Loucy (cell line): ENCODE data around the gene C1QL1.

Source experiments
- H2AFZ ChIP-seq: fragments of 200-600 bp; sonication (generic); 2 replicates; pipeline ENCODE4 v1.6.0; 2016; ENCODE audit warnings: antibody characterized with exemption, mild to moderate bottlenecking, low read length, moderate library complexity
- H3F3A ChIP-seq: fragments of 200-600 bp; 2 replicates; pipeline ENCODE4 v1.6.0; 2016; ENCODE audit warnings: antibody characterized with exemption, low read depth, mild to moderate bottlenecking
- H3K27me3 ChIP-seq: fragments of 200-600 bp; sonication (generic); 2 replicates; pipeline ENCODE4 v1.6.1; 2014; ENCODE audit warnings: low read length, mild to moderate bottlenecking; ENCODE audit not compliant: insufficient read depth, poor library complexity, severe bottlenecking
- H3K36me3 ChIP-seq: fragments of 200-600 bp; sonication (generic); 2 replicates; pipeline ENCODE4 v1.6.1; 2016; ENCODE audit warnings: low read length; ENCODE audit not compliant: insufficient read depth
- H3K4me1 ChIP-seq: fragments of 200-600 bp; sonication (generic); 2 replicates; pipeline ENCODE4 v1.5.1; 2014; ENCODE audit warnings: low read length, mild to moderate bottlenecking; ENCODE audit not compliant: insufficient read depth, poor library complexity, severe bottlenecking
- H3K4me2 ChIP-seq: fragments of 200-600 bp; sonication (generic); 2 replicates; pipeline ENCODE4 v1.6.0; 2014; ENCODE audit warnings: antibody characterized with exemption, low read length, low read depth, mild to moderate bottlenecking; ENCODE audit not compliant: poor library complexity, severe bottlenecking
- H3K4me3 ChIP-seq: fragments of 200-600 bp; sonication (generic); 2 replicates; pipeline ENCODE4 v1.5.1; 2014; ENCODE audit warnings: low read length, mild to moderate bottlenecking, mixed read lengths; ENCODE audit not compliant: poor library complexity, severe bottlenecking
- H3K79me2 ChIP-seq: fragments of 200-600 bp; sonication (generic); 2 replicates; pipeline ENCODE4 v1.6.1; 2014; ENCODE audit warnings: low read length; ENCODE audit not compliant: insufficient read depth
- H3K9ac ChIP-seq: fragments of 200-600 bp; sonication (generic); 2 replicates; pipeline ENCODE4 v1.6.0; 2014; ENCODE audit warnings: mild to moderate bottlenecking, low read depth, low read length, moderate library complexity; ENCODE audit not compliant: poor library complexity, severe bottlenecking
- H3K9me2 ChIP-seq: fragments of 200-600 bp; sonication (generic); replicated peaks from 2 replicates; pipeline ENCODE4 v1.6.1; 2016; ENCODE audit warnings: low read depth, low read length, mixed read lengths
- H3K9me3 ChIP-seq: fragments of 200-600 bp; sonication (generic); 2 replicates; pipeline ENCODE4 v1.6.1; 2014; ENCODE audit warnings: mild to moderate bottlenecking, antibody characterized with exemption, low read length, low read depth; ENCODE audit not compliant: insufficient read depth
- H4K20me1 ChIP-seq: fragments of 200-600 bp; sonication (generic); 2 replicates; pipeline ENCODE4 v1.6.0; 2014; ENCODE audit warnings: antibody characterized with exemption, low read length, mild to moderate bottlenecking; ENCODE audit not compliant: insufficient read depth, poor library complexity, severe bottlenecking
- CTCF ChIP-seq: fragments of 200-600 bp; sonication (generic); conservative IDR thresholded peaks from 2 replicates; pipeline ENCODE4 v1.5.1; 2014; ENCODE audit warnings: mild to moderate bottlenecking, antibody characterized with exemption, low read length
- EZH2phosphoT487 ChIP-seq: fragments of 200-600 bp; IDR thresholded peaks from 2 replicates; pipeline ENCODE4 v1.6.1; 2018; ENCODE audit warnings: antibody characterized with exemption, mild to moderate bottlenecking, moderate library complexity, borderline replicate concordance

C1QL1 gene

GRCh38 chr17:44979426-44979995 is 11.4 kb upstream of the C1QL1 start:
- H3K27me3 ChIP-seq, result no peaks in the 10 kb centered on the region
- H3K4me2 ChIP-seq, result no peak overlapping the region
- H3K36me3 ChIP-seq, result no peaks in the 10 kb centered on the region
- no peaks in the 10 kb centered on the region for H3F3A ChIP-seq
- no peaks in the 10 kb centered on the region for H3K9me2 ChIP-seq
- H4K20me1 ChIP-seq, result no peaks in the 10 kb centered on the region
- H2AFZ ChIP-seq, result no peak overlapping the region
- no peaks in the 10 kb centered on the region for H3K79me2 ChIP-seq
- TF ChIP-seq EZH2phosphoT487, result no peak
- H3K9ac ChIP-seq, result no peak overlapping the region
- H3K9me3 ChIP-seq, result no peaks in the 10 kb centered on the region
- H3K4me1 ChIP-seq, result no peaks in the 10 kb centered on the region
- no peak overlapping the region for H3K4me3 ChIP-seq

- Histone ChIP-seq H4K20me1 (no peaks in the 10 kb centered on the region), H3K9ac (no peak overlapping the region), H3K9me2 (no peaks in the 10 kb centered on the region)
These were observed 10.7 kb upstream of the C1QL1 start for GRCh38 chr17:44978807-44979206.

GRCh38 chr17:44977814-44978550 is 9.9 kb upstream of the C1QL1 start:
- Histone ChIP-seq H3K27me3 (no peaks in the 10 kb centered on the region), H3K79me2 (no peaks in the 10 kb centered on the region), H3K9me3 (no peaks in the 10 kb centered on the region), H3K36me3 (no peaks in the 10 kb centered on the region), H3K9me2 (no peaks in the 10 kb centered on the region), H4K20me1 (no peaks in the 10 kb centered on the region), H3K4me3 (no peak overlapping the region), H3K4me1 (no peaks in the 10 kb centered on the region), H2AFZ (no peak overlapping the region), H3F3A (no peaks in the 10 kb centered on the region), H3K4me2 (no peak overlapping the region), H3K9ac (no peak overlapping the region)
- TF ChIP-seq EZH2phosphoT487 (no peak), CTCF (no peak)

More at GRCh38 chr17:44978807-44979206, 10.7 kb upstream of the C1QL1 start:
- Histone ChIP-seq H3K4me3 (no peak overlapping the region), H3K4me2 (no peak overlapping the region), H3K79me2 (no peaks in the 10 kb centered on the region), H2AFZ (no peak overlapping the region), H3K4me1 (no peaks in the 10 kb centered on the region), H3K27me3 (no peaks in the 10 kb centered on the region), H3K36me3 (no peaks in the 10 kb centered on the region), H3K9me3 (no peaks in the 10 kb centered on the region), H3F3A (no peaks in the 10 kb centered on the region)
- no peak for TF ChIP-seq CTCF
